CD4-positive, CD25-positive, alpha-beta regulatory T cell (primary cell): ENCODE data around the gene CIAO2A. TPM values are rescaled to one million over a fixed set of nuclear protein-coding genes. Genes with fewer than 3 reads are reported as not detected.
A peak's percentile ranks its signal among the peaks of the same experiment; 100 is the strongest.

Experiments used
- ATAC-seq, 2 donors: fragments of 150-1000 bp; cut with Tn5 transposase; one replicate each; pipeline ENCODE4 v1.10.0; 2021; ENCODE audit warnings: low read depth in 2 of 2, moderate number of reproducible peaks in 2 of 2, moderate library complexity in 1 of 2
- DNase-seq, 3 donors: peaks; one replicate each; pipeline versions ENCODE4 v3.0.0 to v3.0.0-alpha.2; 2012 to 2022; ENCODE audit warnings: mixed read lengths in 1 of 3
- H3K27ac ChIP-seq: one replicate; pipeline ENCODE4 v1.7.0; 2013; ENCODE audit warnings: mild to moderate bottlenecking, low read length; ENCODE audit not compliant: insufficient read depth, poor library complexity, severe bottlenecking
- H3K27me3 ChIP-seq: one replicate; pipeline ENCODE4 v1.7.0; 2013; ENCODE audit warnings: low read length; ENCODE audit not compliant: control insufficient read depth, insufficient read depth
- H3K36me3 ChIP-seq: one replicate; pipeline ENCODE4 v1.7.0; 2013; ENCODE audit warnings: mild to moderate bottlenecking, low read length, moderate library complexity; ENCODE audit not compliant: control insufficient read depth, insufficient read depth
- H3K4me1 ChIP-seq: 2 replicates; pipeline ENCODE4 v1.7.0; 2013; ENCODE audit warnings: mild to moderate bottlenecking, low read length; ENCODE audit not compliant: insufficient read depth, control insufficient read depth, poor library complexity, severe bottlenecking
- H3K4me3 ChIP-seq: one replicate; pipeline ENCODE4 v1.7.0; 2013; ENCODE audit warnings: low read depth, mild to moderate bottlenecking, low read length, moderate library complexity
- H3K9me3 ChIP-seq, 2 experiments: 1 replicate in 1 of 2; 2 replicates in 1 of 2; pipeline ENCODE4 v1.7.0; 2013; ENCODE audit warnings: low read length in 2 of 2, mild to moderate bottlenecking in 1 of 2, moderate library complexity in 1 of 2; ENCODE audit not compliant: control insufficient read depth in 2 of 2
- H3K27ac Mint-ChIP-seq, 3 donors: one replicate each; pipeline ENCODE4 v1.8.0; 2020 to 2022; ENCODE audit warnings: mild to moderate bottlenecking in 3 of 3, mixed read lengths in 3 of 3, moderate library complexity in 2 of 3
- H3K27me3 Mint-ChIP-seq: one replicate; pipeline ENCODE4 v1.8.0; 2022; ENCODE audit warnings: mild to moderate bottlenecking, mixed read lengths
- H3K36me3 Mint-ChIP-seq: one replicate; pipeline ENCODE4 v1.8.0; 2020; ENCODE audit warnings: mixed read lengths
- H3K4me1 Mint-ChIP-seq, 4 donors: one replicate each; pipeline ENCODE4 v1.8.0; 2020 to 2022; ENCODE audit warnings: mixed read lengths in 4 of 4, mild to moderate bottlenecking in 1 of 4
- H3K4me3 Mint-ChIP-seq, 4 donors: one replicate each; pipeline ENCODE4 v1.8.0; 2020 to 2022; ENCODE audit warnings: mild to moderate bottlenecking in 4 of 4, mixed read lengths in 4 of 4, moderate library complexity in 3 of 4
- H3K9me3 Mint-ChIP-seq, 7 donors: one replicate each; pipeline ENCODE4 v1.8.0; 2020 to 2022; ENCODE audit warnings: mixed read lengths in 7 of 7, mild to moderate bottlenecking in 3 of 7, moderate library complexity in 2 of 7
- polyA plus RNA-seq, 4 donors: library from polyadenylated mRNA; unstranded; fragments of 300-500 nt; fragmentation: Illumina TruSeq; gene quantifications; one replicate each; pipeline ENCODE4 v1.2.3, GENCODE V29; 2021
- total RNA-seq: library from RNA; stranded (reverse); gene quantifications from one replicate; pipeline ENCODE4 v1.2.3, GENCODE V29; 2022

Gene CIAO2A, protein sequence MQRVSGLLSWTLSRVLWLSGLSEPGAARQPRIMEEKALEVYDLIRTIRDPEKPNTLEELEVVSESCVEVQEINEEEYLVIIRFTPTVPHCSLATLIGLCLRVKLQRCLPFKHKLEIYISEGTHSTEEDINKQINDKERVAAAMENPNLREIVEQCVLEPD
- total RNA-seq = 25.8 TPM
- 100 to 1,000 TPM in 3 of 4 donors, 10 to 100 TPM in 1; 87.3 to 124 (median 106) TPM for polyA plus RNA-seq

DNA sequence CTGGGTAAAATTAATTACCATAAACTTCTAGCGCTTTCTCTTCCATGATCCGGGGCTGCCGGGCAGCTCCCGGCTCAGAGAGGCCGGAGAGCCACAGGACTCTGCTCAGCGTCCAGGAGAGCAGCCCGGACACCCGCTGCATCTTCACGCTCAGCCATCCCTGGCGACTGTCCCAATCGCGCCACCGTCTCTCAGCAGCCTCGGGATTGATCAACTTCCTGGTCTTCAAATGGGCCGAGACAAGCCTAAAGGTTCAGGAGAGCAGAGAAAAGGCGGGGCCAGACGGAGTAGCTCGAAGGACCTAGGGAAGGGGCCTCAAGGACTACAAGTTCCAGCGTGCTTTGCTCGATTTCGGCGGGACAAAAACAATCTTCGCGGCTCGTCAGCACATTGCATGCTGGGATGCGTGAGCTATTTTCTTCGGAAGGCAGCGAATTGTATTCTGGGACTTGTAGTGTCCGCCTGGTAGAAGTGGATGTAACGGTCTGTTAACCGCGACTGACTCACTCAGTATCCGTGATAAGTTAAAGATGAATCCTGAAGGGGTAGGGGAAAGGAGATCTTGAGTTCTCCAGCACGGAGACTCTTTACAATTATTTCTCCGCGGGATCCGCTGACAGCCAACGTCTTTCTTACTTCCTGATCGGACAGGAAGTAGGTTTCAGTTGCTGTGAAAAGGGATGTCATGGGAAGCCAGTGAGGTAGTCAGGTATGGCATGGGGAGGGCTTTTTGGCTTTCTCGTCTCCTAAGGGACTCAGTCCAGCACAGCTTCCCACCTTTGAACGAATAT is at the start of gene CIAO2A:
CIAO2A (minus strand) TSS at position 212 of the 791 bp plus-strand sequence; CDS start at position 142, 70 bp downstream.
- no peaks in the 10 kb centered on the region for H3K27me3 ChIP-seq
- ATAC-seq (peak; percentile 77 to 78), DNase-seq (peak; percentile 90 to 99 (median 90))
- Mint-ChIP-seq H3K9me3 (no peaks in the 10 kb centered on the region), H3K4me1 (peaks cover 39 to 82% (median 63%) of the 10 kb centered on the region in 4 donors), H3K4me3 (peak within 1 kb of the TSS; percentile 92 to 100 (median 98)), H3K36me3 (peaks cover 3% of the 10 kb centered on the region), H3K27ac (peak within 1 kb of the TSS; percentile 99 to 100 (median 100)), H3K27me3 (peaks cover 5% of the 10 kb centered on the region)
- H3K36me3 ChIP-seq = peaks cover 10% of the 10 kb centered on the region
- H3K27ac ChIP-seq = peak within 1 kb of the TSS; percentile 90
- peak within 1 kb of the TSS; percentile 100 for H3K4me3 ChIP-seq
- no peaks in the 10 kb centered on the region for H3K9me3 ChIP-seq
- H3K4me1 ChIP-seq = peaks cover 62% of the 10 kb centered on the region

DNA sequence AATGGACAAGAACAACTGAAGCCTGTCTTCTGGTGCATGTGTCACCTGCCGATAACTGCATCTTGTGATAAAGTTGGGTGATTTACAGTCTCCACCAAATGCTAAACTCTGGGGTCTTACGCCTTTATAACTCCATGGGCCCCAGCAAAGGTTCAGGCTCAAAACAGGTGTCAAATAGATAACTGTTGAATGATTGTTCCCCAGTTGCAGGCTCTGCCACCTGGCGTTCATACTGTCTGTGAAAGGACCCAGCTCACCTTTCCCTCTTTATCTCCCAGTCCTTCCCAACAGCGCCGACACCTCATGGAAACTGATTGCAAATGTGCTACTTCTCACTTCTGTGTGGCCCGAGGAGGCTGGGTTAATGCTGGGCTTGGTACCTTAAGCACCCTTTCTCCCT is 49.6 kb upstream of the CIAO2A start:
- Mint-ChIP-seq H3K27me3 (peaks cover 4% of the 10 kb centered on the region), H3K36me3 (peaks cover 26% of the 10 kb centered on the region)

DNA sequence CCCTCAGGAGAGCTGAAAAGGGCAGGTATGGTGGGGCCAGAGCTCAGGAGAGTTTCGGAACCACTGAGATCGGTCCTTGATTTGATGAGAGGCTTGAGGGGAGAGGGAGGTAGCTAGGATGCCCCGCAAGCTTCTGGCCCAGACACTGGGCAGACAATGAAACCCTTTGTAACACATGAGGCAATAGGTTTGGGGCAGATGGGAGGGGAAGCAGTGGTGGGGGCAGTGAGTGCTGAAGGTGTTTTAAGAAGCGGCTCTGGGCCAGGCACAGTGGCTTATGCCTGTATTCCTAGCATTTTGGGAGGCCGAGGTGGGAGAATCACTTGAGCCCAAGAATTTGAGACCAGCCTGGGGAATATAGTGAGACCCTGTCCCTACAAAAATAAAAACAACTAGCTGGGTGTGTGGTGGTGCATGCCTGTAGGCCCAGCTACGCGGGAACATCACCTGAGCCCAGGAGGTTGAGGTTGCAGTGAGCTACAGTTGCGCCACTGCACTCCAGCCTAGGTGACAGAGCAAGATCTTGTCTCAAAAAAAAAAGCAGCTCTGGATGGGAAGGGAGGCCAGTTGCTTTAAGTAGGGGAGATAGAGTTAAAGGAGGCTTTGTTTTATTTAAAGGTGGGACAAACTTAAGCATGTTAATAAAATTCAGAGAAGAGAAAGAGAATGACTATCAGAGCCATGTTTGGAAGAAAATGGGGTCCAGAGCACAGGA is 48.3 kb upstream of the CIAO2A start:
- H3K9me3 ChIP-seq = no peaks in the 10 kb centered on the region
- DNase-seq (no peak), ATAC-seq (no peak)
- H3K4me1 ChIP-seq = no peaks in the 10 kb centered on the region
- H3K27me3 ChIP-seq = no peaks in the 10 kb centered on the region
- H3K36me3 ChIP-seq = peaks cover 51% of the 10 kb centered on the region
- H3K9me3 Mint-ChIP-seq = no peaks in the 10 kb centered on the region
- H3K27ac Mint-ChIP-seq = peak overlapping the region in 2 of 3 donors; percentile 61 to 78
- no peak overlapping the region for H3K27ac ChIP-seq
- peaks cover 36% of the 10 kb centered on the region for H3K36me3 Mint-ChIP-seq
- no peak overlapping the region for H3K4me3 ChIP-seq
- no peak overlapping the region for H3K4me3 Mint-ChIP-seq
- H3K27me3 Mint-ChIP-seq = peaks cover 4% of the 10 kb centered on the region
- peaks cover 0 to 2% (median 0%) of the 10 kb centered on the region in 4 donors for H3K4me1 Mint-ChIP-seq

More for the DNA sequence above, 49.6 kb upstream of the CIAO2A start:
- Histone ChIP-seq H3K4me3 (no peak overlapping the region), H3K4me1 (no peaks in the 10 kb centered on the region), H3K27ac (no peak overlapping the region), H3K27me3 (no peaks in the 10 kb centered on the region), H3K36me3 (peaks cover 38% of the 10 kb centered on the region), H3K9me3 (no peaks in the 10 kb centered on the region)
- DNase-seq (no peak), ATAC-seq (no peak)
- H3K27ac Mint-ChIP-seq = no peak overlapping the region
- no peak overlapping the region for H3K4me3 Mint-ChIP-seq
- H3K9me3 Mint-ChIP-seq = no peaks in the 10 kb centered on the region
- H3K4me1 Mint-ChIP-seq = peaks cover 0 to 2% (median 0%) of the 10 kb centered on the region in 4 donors

DNA sequence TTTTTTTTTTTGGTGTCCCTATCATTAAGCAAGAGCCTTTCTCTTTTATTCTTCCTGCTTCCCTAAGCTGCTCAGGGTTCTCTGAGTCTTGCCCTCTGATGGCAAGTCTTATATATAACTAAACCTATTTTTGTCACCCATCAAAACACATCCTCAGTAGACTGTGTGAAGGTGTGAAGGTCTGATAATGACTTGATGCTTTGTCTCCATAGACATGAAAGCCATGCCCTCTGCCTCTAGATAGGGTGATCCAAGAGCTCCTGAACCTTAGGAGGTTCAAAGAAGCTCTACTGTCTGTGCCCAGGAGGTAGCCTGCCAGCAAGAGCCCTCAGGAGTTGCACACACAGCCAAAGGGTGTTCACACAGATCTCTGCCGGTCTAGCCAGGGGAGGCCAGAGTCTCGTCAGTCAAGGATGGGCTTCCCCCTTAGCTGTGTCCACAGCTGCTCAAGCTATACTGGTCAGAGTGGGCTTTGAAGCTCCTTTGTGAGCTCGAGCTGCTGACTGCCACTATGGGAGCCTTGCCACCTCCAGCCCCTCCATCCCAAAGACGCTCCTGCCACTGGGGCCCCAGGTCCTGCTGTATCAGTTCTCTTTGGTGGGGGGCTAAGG is 44.8 kb upstream of the CIAO2A start:
- ATAC-seq (no peak), DNase-seq (no peak)
- Mint-ChIP-seq H3K27me3 (peaks cover 4% of the 10 kb centered on the region), H3K36me3 (peaks cover 45% of the 10 kb centered on the region), H3K27ac (no peak overlapping the region), H3K4me3 (no peak overlapping the region), H3K9me3 (no peaks in the 10 kb centered on the region), H3K4me1 (no peaks in the 10 kb centered on the region)
- Histone ChIP-seq H3K36me3 (peaks cover 62% of the 10 kb centered on the region), H3K27ac (no peak overlapping the region), H3K4me3 (no peak overlapping the region), H3K27me3 (no peaks in the 10 kb centered on the region), H3K4me1 (no peaks in the 10 kb centered on the region), H3K9me3 (no peaks in the 10 kb centered on the region)

DNA sequence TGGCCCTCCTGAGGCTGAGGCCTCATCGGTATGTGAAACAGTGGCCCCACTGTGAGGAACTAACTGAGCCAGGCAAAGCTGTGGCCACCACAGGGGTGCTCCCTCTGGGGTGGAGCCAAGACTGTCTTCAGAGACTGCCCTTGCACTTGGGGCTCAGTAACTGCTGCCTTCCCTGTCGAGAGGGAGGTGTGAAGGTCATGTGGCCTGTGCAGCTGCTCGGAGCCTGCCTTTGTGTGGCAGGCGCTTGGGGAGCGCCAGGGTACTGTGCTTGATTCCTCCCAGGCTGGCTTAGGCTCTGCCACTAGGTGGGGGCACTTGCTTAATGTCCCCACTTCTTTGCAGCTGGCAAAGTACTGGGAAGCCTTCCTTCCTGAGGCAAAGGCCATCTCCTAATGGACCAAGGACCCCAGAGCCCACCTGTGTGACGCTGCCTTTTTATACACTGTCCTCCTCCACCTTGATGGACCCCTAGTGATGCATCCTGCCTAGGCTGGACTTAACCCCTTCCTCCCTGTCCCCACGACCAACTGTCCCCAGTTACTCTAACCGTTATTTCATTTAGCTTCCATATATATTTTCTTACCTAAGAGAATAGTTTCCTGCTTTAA is 43.7 kb upstream of the CIAO2A start:
- H3K36me3 ChIP-seq = peaks cover 67% of the 10 kb centered on the region
- Mint-ChIP-seq H3K4me1 (no peaks in the 10 kb centered on the region), H3K4me3 (peak overlapping the region in 1 of 4 donors; percentile 16), H3K27me3 (peaks cover 4% of the 10 kb centered on the region), H3K9me3 (no peaks in the 10 kb centered on the region), H3K27ac (no peak overlapping the region), H3K36me3 (peaks cover 50% of the 10 kb centered on the region)
- H3K9me3 ChIP-seq = no peaks in the 10 kb centered on the region
- H3K4me3 ChIP-seq = no peak overlapping the region
- no peaks in the 10 kb centered on the region for H3K27me3 ChIP-seq
- no peak for ATAC-seq
- H3K4me1 ChIP-seq = no peaks in the 10 kb centered on the region
- no peak for DNase-seq
- no peak overlapping the region for H3K27ac ChIP-seq

DNA sequence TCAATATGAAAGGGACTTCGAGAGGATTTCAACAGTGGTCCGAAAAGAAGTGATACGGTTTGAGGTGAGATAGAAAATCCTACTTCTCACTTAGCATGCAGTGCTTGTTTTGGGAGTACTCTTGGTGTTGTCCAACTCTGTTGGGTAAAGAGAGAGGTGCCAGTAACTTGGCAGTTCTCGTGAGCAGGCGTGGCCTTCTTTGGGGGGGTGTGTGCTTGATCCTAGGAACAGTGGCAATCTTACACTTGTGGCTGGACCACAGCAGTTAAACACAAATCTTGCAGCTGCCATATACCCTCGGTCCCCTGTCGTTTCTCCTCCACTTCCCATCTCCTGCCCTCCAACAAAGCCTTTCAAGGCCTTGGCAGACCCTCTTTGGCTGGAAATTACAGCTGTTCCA is 42.7 kb upstream of the CIAO2A start:
- H3K27ac ChIP-seq = no peak overlapping the region
- no peak for ATAC-seq
- Mint-ChIP-seq H3K4me3 (no peak overlapping the region), H3K27me3 (peaks cover 1% of the 10 kb centered on the region), H3K9me3 (no peaks in the 10 kb centered on the region), H3K27ac (peak overlapping the region in 1 of 3 donors; percentile 35), H3K36me3 (peaks cover 55% of the 10 kb centered on the region), H3K4me1 (no peaks in the 10 kb centered on the region)
- H3K27me3 ChIP-seq = no peaks in the 10 kb centered on the region
- H3K9me3 ChIP-seq = no peaks in the 10 kb centered on the region
- H3K36me3 ChIP-seq = peaks cover 72% of the 10 kb centered on the region
- no peaks in the 10 kb centered on the region for H3K4me1 ChIP-seq
- no peak for DNase-seq
- no peak overlapping the region for H3K4me3 ChIP-seq

DNA sequence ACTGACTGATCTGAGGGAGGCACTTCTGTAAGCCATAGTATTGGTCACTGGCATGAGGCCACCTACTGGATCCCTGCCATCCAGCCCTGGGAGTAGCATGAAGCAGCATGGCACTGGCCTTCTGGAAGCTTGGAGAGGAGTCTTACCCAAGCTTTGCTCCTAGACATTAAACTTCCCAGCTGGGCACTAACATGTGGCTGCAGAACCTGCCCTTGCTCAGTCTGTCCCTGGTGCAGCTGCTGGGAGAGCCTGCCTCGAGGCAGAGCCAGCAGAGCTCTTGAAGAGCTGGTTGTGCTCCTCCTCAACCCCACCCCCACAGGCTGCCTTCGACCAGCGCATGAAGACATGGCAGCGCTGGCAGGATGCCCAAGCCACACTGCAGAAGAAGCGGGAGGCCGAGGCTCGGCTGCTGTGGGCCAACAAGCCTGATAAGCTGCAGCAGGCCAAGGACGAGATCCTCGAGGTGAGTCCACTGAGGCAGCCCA is 40.7 kb upstream of the CIAO2A start:
- DNase-seq (no peak), ATAC-seq (no peak)
- no peak overlapping the region for H3K4me3 ChIP-seq
- H3K9me3 ChIP-seq = no peaks in the 10 kb centered on the region
- H3K4me3 Mint-ChIP-seq = no peak overlapping the region
- H3K4me1 ChIP-seq = no peaks in the 10 kb centered on the region
- no peaks in the 10 kb centered on the region for H3K9me3 Mint-ChIP-seq
- no peak overlapping the region for H3K27ac Mint-ChIP-seq
- H3K36me3 ChIP-seq = peaks cover 86% of the 10 kb centered on the region
- no peak overlapping the region for H3K27ac ChIP-seq
- no peaks in the 10 kb centered on the region for H3K27me3 ChIP-seq
- no peaks in the 10 kb centered on the region for H3K27me3 Mint-ChIP-seq
- H3K4me1 Mint-ChIP-seq = no peaks in the 10 kb centered on the region
- H3K36me3 Mint-ChIP-seq = peaks cover 63% of the 10 kb centered on the region
